Ectodermal cell (in vitro differentiated cells): ENCODE results near the gene LRRC8E.
A peak's percentile ranks its signal among the peaks of the same experiment; 100 is the strongest.

ENCODE experiments used
- H3K27ac ChIP-seq: 2 replicates; pipeline ENCODE4 v1.7.0; 2013; ENCODE audit warnings: mild to moderate bottlenecking, low read depth, low read length; ENCODE audit not compliant: insufficient read depth, poor library complexity, severe bottlenecking
- H3K27me3 ChIP-seq: 2 replicates; pipeline ENCODE4 v1.7.0; 2013; ENCODE audit warnings: mild to moderate bottlenecking, low read length; ENCODE audit not compliant: insufficient read depth, control insufficient read depth, poor library complexity, severe bottlenecking
- H3K36me3 ChIP-seq: one replicate; pipeline ENCODE4 v1.7.0; 2013; ENCODE audit warnings: low read length; ENCODE audit not compliant: control insufficient read depth, insufficient read depth
- H3K4me1 ChIP-seq: one replicate; pipeline ENCODE4 v1.7.0; 2013; ENCODE audit warnings: low read length; ENCODE audit not compliant: control insufficient read depth, insufficient read depth
- H3K4me3 ChIP-seq: 2 replicates; pipeline ENCODE4 v1.7.0; 2013; ENCODE audit warnings: low read depth, low read length, control low read depth; ENCODE audit not compliant: insufficient read depth
- H3K9me3 ChIP-seq: 2 replicates; pipeline ENCODE4 v1.7.0; 2013; ENCODE audit warnings: mild to moderate bottlenecking, low read length, moderate library complexity; ENCODE audit not compliant: control insufficient read depth
- whole genome bisulfite sequencing, 2 experiments: methylation state at CpG; one replicate each; pipeline ENCODE4 v1.1.7; 2013; ENCODE audit warnings: missing lambda C conversion rate in 2 of 2; 5-methylcytosine and 5-hydroxymethylcytosine counted together

Gene LRRC8E

DNA sequence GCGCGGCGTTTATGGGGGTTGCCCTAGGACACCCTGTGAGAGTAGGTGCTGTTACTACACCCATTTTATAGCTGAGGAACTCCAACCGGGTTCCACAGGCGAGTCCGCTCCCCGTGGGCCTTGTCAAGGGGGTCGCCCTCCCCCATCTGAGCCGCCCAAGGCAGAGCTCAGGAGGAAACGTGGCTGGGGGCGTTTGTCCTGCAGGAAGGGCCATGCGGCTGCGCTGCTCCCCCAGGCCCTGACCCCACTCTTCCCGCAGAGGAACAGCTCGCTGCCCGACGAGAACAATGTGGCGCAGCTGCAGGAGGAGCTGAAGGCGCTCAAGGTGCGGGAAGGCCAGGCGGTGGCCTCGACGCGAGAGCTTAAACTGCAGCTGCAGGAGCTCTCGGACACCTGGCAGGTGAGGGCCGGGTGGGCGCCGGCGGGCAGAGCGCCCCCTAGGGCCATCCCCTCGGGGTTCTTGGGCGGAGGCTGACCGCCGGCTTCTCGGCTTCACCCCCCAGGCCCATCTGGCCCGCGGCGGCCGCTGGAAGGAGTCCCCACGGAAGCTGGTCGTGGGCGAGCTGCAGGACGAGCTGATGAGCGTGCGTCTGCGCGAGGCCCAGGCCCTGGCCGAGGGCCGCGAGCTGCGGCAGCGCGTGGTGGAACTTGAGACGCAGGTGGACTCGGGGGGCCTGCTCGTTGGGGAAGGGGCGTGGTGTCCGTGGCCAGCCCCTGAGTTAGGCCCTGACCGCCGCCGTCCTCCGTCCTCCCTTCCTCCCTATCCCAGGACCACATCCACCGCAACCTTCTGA, 26.5 kb upstream of the LRRC8E start:
- Histone ChIP-seq H3K9me3 (no peaks in the 10 kb centered on the region), H3K36me3 (no peaks in the 10 kb centered on the region), H3K4me1 (peaks cover 25% of the 10 kb centered on the region), H3K27ac (no peak overlapping the region), H3K27me3 (peaks cover 78% of the 10 kb centered on the region), H3K4me3 (peak overlapping the region; percentile 31)
- WGBS, 2 experiments = 39 to 41% methylated on average over 63 of the region's 63 CpGs

DNA sequence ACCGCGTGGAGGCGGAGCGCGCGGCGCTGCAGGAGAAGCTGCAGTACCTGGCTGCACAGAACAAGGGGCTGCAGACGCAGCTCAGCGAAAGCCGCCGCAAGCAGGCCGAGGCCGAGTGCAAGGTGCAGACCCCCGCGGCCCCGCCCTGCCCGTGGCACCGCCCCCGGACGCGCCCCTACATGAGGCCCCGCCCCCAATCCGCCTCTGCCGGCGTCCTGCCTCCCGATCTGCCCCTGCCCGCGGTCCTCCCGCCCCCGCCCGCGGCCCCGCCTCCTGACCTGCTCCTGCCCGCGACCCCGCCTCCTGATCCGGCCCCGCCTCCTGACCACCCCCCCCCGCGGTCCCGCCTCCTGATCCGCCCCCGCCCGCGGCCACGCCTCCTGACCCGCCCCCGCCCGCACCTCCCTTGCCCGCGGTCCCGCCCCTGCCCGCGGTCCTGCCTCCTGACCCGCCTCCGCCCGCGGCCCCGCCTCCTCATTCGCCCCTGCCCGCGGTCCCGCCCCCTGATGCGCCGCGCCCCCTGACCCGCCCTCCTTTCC, 25.8 kb upstream of the LRRC8E start:
- Histone ChIP-seq H3K27me3 (peaks cover 82% of the 10 kb centered on the region), H3K4me1 (peaks cover 25% of the 10 kb centered on the region), H3K4me3 (peak overlapping the region; percentile 31), H3K36me3 (no peaks in the 10 kb centered on the region), H3K9me3 (no peaks in the 10 kb centered on the region), H3K27ac (no peak overlapping the region)
- WGBS, 2 experiments = 0% methylated on average over 58 to 67 of the region's 67 CpGs

DNA sequence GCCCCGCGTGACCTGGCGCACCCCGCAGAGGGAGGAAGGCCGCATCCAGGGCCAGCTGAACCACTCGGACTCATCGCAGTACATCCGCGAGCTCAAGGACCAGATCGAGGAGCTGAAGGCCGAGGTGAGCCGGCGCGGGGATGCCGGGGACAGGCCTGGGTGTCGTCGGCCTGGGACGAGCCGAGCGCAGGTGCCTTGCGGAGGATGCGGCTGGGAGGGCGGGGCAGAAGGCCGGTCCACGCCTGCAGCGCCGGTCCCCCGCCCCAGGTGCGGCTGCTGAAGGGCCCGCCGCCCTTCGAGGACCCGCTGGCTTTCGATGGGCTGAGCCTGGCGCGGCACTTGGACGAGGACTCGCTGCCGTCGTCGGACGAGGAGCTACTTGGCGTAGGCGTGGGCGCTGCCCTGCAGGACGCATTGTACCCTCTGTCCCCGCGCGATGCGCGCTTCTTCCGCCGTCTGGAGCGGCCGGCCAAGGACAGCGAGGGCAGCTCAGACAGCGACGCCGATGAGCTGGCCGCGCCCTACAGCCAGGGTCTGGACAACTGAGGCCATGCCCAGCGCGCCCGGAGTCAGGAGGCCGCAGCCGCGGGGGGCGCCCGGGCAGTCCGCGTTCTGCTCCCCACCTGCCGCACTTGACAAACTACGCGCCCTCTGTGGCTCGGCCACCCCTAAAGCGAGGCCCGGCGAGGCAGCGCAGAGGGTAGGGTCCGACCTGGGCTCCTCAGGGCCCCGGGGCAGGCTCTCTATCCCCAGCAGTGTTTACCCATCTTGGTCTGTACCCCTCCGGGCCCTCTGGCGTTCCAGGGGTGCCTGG, 24.9 kb upstream of the LRRC8E start:
- Histone ChIP-seq H3K4me1 (peaks cover 20% of the 10 kb centered on the region), H3K4me3 (peak overlapping the region; percentile 24), H3K27me3 (peaks cover 76% of the 10 kb centered on the region), H3K27ac (no peak overlapping the region), H3K36me3 (no peaks in the 10 kb centered on the region), H3K9me3 (no peaks in the 10 kb centered on the region)
- WGBS, 2 experiments = 29 to 31% methylated on average over 83 of the region's 83 CpGs

DNA sequence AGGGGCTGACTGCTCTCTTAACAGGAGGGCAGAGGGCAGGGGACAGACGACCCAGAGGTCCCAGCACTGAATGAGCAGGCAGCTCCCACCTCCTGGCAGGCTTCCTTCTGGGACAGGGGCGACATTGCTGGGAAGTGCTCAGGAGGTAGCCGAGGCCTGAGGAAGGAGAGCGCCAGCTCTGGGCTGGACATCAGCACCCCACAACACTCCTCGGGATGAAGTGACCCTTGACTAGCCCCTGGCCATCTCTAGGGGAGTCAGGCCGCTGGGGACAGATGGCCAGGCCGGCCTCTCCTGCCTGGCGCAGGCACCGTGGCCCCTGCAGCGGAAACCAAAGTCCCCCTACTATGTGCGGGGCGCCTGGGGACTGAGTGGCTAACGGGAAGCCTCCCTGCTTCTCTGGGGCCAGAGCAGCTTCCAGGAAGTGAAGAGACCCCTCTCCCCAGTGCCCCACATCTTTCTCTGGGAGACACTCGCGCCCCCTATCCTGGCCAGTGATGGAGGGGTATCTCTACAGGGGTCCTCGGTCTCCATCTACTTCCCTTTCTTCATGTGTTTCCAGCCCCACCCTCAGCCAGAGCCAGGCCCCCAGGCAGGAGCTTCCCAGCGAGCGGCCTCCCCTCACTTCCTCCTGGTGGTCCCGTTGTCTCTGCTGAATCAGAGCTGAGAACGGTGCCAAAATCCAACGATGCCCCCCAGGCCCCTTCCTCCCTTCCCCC, 24.2 kb upstream of the LRRC8E start:
- Histone ChIP-seq H3K4me3 (no peak overlapping the region), H3K4me1 (peaks cover 17% of the 10 kb centered on the region), H3K36me3 (no peaks in the 10 kb centered on the region), H3K27me3 (peaks cover 71% of the 10 kb centered on the region), H3K9me3 (no peaks in the 10 kb centered on the region), H3K27ac (no peak overlapping the region)
- 78 to 81% methylated on average over 21 of the region's 21 CpGs for WGBS, 2 experiments

DNA sequence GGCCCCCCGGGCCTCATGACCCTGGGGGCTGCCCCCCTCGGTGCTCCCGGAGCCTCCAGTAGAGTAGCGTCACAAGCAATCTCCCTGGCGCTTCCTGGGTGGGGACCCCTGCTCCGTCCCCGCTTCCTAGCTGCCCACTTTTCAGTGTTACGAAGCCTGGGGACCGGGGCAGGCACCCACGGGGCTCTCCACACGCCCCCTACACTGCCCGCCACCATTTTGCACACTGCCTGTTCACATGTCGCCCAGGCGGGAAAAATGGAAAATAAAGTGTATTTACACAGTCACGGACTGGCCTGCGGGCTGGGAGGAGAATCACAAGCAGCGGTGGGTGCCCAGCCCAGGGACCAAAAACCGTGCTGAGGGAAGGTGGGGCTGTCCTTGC, 23.6 kb upstream of the LRRC8E start:
- Histone ChIP-seq H3K36me3 (no peaks in the 10 kb centered on the region), H3K27ac (no peak overlapping the region), H3K9me3 (no peaks in the 10 kb centered on the region), H3K4me3 (no peak overlapping the region), H3K27me3 (peaks cover 68% of the 10 kb centered on the region), H3K4me1 (peaks cover 17% of the 10 kb centered on the region)
- 79 to 81% methylated on average over 18 of the region's 18 CpGs for WGBS, 2 experiments

DNA sequence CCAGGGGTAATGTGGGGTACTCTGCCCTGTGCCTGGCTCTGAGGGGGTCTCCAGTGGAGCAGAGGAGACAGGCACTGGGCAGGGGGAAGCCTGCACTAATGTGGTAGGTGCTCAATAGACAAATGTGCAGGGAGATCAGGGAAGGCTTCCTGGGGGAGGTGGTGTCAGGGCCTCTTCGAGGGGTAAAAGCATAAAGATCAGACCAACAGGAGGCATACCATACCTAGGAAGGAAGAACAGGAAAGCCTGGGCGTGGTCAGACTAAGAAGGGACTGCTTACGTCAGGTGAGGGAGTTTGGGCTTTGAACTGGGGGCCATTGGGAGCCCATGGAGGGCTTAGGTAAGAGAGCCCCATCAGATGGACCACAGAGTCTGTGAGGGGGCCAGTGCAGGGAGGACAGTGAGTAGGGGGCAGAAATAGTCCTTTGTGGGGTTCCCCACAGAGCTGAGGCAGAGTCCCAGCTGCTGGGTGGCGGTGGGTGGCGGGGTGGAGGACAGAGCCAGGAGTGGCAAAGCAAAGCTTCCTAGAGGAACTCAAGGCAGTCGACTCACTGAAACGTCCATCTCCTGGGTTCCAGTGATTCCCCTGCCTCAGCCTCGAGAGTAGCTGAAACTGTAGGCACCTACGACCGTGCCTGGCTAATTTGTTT, 22.9 kb upstream of the LRRC8E start:
- Histone ChIP-seq H3K9me3 (no peaks in the 10 kb centered on the region), H3K4me3 (no peak overlapping the region), H3K36me3 (no peaks in the 10 kb centered on the region), H3K27ac (no peak overlapping the region), H3K4me1 (peaks cover 17% of the 10 kb centered on the region), H3K27me3 (peaks cover 61% of the 10 kb centered on the region)
- 70 to 75% methylated on average over 10 of the region's 10 CpGs for WGBS, 2 experiments

DNA sequence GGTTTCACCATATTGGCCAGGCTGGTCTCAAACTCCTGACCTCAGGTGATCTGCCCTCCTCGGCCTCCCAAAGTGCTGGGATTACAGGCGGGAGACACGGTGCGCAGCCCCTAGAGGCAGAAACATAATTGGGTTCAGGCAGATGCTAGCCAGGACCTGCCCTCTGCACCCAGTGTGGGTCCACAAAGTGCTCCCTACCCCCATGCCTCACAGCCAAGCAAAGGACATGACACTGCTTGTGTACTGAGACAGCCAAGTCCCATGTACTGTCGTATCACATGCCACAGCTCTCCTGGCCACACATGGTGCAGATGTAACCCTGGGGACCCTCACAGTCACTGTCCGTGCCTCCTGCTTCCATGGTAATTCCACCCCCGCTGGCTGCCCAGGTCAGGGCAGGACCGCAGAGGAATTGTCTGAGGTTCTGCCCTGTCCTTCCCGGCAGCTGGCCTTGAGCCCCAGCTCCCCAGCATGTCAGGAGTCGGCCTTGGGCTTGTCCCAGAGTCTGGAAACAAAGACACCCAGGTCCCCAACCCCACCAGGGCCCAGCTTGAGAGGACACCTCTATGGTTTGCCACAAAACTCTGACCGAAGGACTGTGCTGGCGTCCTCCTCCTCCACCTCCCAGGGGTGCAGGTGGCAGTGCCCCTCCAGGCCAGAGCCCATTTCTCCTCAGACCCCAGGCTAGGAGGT, 21.8 kb upstream of the LRRC8E start:
- H3K36me3 ChIP-seq = no peaks in the 10 kb centered on the region
- H3K9me3 ChIP-seq = no peaks in the 10 kb centered on the region
- peaks cover 22% of the 10 kb centered on the region for H3K4me1 ChIP-seq
- H3K27ac ChIP-seq = no peak overlapping the region
- WGBS, 2 experiments = 85 to 86% methylated on average over 12 of the region's 12 CpGs
- H3K27me3 ChIP-seq = peaks cover 49% of the 10 kb centered on the region
- H3K4me3 ChIP-seq = no peak overlapping the region

DNA sequence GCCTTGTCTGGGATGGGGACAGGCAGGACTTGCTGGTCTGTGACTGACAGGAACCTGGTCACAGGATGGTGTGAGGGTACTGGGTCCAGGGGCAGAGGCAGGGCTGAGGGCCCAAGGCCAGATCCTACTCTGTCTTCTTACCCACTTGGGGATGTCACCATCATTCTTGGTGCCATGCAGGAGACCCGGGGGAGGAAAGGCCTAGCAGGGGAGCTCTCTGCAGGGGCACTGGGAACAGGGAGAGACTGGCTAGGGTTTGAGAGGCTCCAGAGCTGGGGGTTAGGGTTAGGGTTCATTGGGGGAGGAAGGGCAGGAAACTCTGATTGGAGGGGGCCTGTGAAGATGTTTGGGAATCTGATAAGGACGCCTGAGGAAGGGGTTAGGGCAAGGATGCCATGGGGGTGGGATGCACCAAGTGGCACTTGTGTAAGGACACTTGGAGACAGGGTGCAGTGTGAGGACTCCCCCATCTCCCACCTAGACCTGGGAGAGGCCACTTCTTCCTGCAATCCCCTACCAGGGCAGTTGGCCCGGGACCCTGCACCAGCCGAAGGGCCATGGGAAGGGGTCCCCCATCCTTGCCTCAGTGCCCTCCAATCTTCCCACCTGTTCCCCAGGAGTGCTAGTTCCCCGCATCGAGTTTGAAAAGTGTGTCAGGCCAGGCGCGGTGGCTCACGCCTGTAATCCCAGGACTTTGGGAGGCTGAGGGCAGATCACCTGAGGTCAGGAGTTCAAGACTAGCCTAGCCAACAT, 21.0 kb upstream of the LRRC8E start:
- Histone ChIP-seq H3K9me3 (no peaks in the 10 kb centered on the region), H3K4me3 (no peak overlapping the region), H3K27me3 (peaks cover 42% of the 10 kb centered on the region), H3K4me1 (peaks cover 19% of the 10 kb centered on the region), H3K27ac (no peak overlapping the region), H3K36me3 (no peaks in the 10 kb centered on the region)
- WGBS, 2 experiments = 91% methylated on average over 9 of the region's 9 CpGs

DNA sequence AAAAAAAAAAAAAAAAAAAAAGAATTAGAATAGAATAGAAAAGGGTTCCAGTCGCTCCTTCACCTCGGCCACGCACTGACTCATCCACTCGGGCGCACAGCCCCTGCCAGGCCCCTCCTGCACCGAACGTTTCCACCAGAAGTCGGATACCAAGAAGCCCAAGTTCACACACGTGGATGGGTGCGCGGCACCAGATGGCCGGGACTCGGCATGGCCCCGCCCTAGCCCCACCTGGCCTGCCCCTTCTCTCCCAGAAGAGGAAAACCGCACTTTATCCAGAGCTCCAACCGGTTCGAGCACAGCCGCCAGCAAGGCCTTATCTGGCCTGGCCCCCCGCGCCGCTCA, 20.0 kb upstream of the LRRC8E start:
- H3K9me3 ChIP-seq = no peaks in the 10 kb centered on the region
- WGBS, 2 experiments = 76 to 77% methylated on average over 21 of the region's 21 CpGs
- H3K4me1 ChIP-seq = peaks cover 18% of the 10 kb centered on the region
- no peaks in the 10 kb centered on the region for H3K36me3 ChIP-seq
- H3K27me3 ChIP-seq = peaks cover 40% of the 10 kb centered on the region
- H3K4me3 ChIP-seq = no peak overlapping the region
- H3K27ac ChIP-seq = no peak overlapping the region
